ENCODE data around the gene TRPC4. TPM values are rescaled to one million over a fixed set of nuclear protein-coding genes. Genes with fewer than 3 reads are reported as not detected.

TRPC4 gene
- total RNA-seq: under 0.01 and 0.20 TPM in 2 replicates

GRCh38 chr13:37869756-37870488 is at the start of gene TRPC4:
Gene TRPC4 (minus strand): TSS chr13:37869772. CDS start chr13:37783333, 86,439 bp downstream.
- DNase-seq (ENCODE audit: low read depth in 2 of 2): no peak

- no peak for DNase-seq (ENCODE audit: low read depth in 2 of 2)
Measured at GRCh38 chr13:37918751-37919150, 49.2 kb upstream of the TRPC4 start.

- DNase-seq (ENCODE audit: low read depth in 2 of 2): no peak
Measured at GRCh38 chr13:37918116-37918714, 48.6 kb upstream of the TRPC4 start.

DNA sequence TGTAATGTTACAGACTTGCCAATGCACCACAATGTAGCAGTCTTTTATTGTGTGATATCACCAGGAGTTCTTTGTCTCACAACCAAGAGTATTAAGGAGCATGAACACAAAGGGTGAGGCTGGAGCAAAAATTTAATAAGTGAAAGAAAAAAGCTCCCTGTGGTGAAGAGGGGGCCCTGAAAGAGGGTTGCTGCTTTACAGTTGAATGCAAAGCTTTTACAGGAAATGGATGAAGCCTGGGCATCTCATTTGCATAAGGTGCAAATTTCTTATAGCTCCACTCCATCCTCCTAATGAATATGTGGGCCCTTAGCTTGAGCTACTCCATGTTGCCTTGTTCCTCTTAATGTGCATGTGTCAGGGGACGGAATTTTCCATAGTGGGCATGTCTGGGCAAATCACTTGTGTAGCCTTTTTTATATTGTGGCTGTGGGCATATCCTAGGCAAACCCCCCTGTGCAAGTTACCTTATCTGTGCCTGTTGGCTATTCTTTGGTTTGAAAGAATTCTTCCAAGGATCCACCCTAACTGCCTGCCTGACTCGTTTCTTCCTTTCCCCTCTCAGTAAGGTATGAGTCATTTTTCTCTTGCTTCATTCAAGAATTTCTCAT is 45.3 kb upstream of the TRPC4 start:
- DNase-seq (ENCODE audit: low read depth in 2 of 2): no peak

DNA sequence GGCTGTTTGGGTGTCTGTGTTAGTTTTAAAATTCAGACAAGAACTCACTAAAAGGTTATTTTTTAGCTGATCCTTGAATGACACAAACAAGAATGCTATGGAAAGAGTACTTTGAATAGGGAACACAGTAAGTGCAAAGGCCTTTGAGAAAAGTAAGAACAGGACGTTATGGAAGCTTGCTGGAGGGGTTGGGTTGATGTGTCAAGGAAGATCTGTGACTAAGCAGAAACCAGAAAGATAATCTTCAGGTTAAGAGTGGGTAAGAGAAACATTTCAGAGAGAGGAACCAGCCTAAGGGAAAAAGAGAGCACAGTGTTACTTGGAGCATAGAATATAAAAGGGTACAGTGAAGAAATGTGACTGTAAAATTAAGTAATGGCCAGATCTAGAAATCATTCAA is 41.2 kb upstream of the TRPC4 start:
- no peak for DNase-seq (ENCODE audit: low read depth in 2 of 2)

DNA sequence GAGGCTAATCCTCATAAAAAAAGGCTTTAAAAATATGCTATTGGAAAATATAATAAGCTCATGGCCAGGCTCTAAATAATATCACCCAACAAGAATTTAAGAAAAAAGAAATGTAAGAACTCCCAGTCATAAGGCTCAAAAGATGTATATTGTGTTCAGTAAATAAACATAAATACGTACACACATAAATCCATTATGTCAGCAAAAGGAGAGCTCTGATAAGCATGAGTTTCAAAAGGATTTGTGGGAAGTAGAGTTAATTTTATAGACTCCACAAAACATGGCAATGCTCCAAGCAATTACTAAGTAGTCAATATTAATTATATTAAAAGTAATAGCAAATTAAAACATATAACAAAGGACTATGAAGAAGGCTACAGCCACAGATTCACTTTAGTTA is 37.3 kb upstream of the TRPC4 start:
- no peak for DNase-seq (ENCODE audit: low read depth in 2 of 2)

- DNase-seq (ENCODE audit: low read depth in 2 of 2): no peak
Measured at GRCh38 chr13:37905736-37906135, 36.2 kb upstream of the TRPC4 start.

GRCh38 chr13:37899753-37900152 is 30.2 kb upstream of the TRPC4 start:
- no peak for DNase-seq (ENCODE audit: low read depth in 2 of 2)

DNA sequence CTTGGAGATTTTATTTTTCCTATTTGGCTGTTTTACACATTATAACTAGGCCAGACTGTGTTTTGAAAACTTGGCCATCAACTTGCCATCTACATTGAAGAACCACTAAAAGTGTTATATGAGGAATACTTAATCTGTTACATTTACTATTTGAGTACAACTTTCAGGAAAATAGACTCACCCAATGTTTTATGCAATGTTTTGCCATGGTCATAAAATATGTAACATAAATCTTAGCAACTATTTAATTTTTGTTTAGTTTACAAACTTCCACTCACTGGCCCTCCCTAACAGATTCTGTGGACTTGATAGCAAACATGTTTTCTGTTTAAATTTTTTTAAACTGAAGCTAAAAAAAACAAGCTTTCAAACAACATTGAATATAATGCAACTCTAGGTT is 23.7 kb upstream of the TRPC4 start:
- no peak for DNase-seq (ENCODE audit: low read depth in 2 of 2)

GRCh38 chr13:37889820-37890219 is 20.2 kb upstream of the TRPC4 start:
- no peak for DNase-seq (ENCODE audit: low read depth in 2 of 2)

DNA sequence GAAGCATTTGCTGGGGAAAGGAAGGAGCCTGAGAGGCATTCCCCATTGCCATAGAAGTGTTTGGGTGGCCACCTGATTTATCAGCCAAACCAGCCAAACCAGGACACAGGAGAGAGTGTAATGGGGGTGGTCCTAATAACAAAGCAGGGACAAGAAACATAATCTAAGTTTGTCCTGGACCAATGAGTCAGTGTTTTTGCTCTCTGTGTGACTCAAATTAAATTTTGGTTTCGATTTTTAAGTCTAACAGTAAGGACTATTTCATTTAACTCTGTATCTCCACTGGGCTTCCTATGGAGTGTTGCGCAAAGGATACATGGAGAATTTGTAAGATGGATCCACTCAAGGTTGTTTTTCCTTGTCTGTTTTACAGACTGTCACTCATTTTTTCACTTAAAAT is 19.5 kb upstream of the TRPC4 start:
- no peak for DNase-seq (ENCODE audit: low read depth in 2 of 2)

DNA sequence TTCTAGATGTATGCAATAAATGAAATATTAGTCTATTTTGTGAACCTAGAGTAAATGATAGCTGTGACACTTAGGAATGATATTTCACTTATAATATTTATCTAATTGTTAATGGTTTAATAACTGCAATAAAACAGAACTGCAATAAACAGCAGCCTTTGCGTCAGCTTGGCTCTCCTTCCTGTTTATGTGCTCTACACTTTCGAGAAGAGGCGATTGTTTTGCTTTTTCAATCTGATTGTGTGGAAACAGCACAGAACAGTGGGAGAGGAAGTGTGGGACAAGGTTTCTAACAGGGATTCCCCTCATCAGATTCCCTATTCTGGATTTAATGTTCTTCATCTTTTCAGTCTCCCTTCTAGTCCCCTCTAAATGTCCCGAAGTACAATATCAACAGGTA is 17.3 kb upstream of the TRPC4 start:
- peak; percentile 2 to 14 for DNase-seq (ENCODE audit: low read depth in 2 of 2)

- DNase-seq (ENCODE audit: low read depth in 2 of 2): no peak
Measured at GRCh38 chr13:37884674-37885073, 15.1 kb upstream of the TRPC4 start.

GRCh38 chr13:37884026-37884425 is 14.5 kb upstream of the TRPC4 start:
- DNase-seq (ENCODE audit: low read depth in 2 of 2): no peak

GRCh38 chr13:37878921-37879320 is 9.3 kb upstream of the TRPC4 start:
- DNase-seq (ENCODE audit: low read depth in 2 of 2): no peak

DNA sequence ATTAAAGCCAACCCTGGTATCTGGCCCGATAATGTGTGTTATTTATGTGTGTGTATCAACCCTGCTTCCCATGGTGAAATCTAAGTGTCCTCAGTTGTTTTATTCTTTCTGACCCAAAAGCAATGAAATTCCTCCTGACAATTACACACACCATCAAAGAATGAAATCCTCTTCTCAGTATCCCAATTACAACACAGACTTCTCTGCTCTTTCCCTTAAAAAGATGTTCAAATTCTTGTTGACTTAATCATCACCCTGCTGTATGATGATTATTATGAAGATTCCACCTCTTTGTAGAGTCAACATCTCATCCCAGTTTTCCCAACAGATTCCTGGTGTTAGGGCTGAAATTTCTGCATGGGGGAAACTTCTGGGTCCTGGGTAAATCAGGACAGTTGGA is 8.9 kb upstream of the TRPC4 start:
- DNase-seq (ENCODE audit: low read depth in 2 of 2): no peak

- DNase-seq (ENCODE audit: low read depth in 2 of 2): no peak
Measured at GRCh38 chr13:37870895-37871550, 1.5 kb upstream of the TRPC4 start.

- no peak for DNase-seq (ENCODE audit: low read depth in 2 of 2)
Measured at GRCh38 chr13:37870489-37870845, 895 bp upstream of the TRPC4 start.

DNA sequence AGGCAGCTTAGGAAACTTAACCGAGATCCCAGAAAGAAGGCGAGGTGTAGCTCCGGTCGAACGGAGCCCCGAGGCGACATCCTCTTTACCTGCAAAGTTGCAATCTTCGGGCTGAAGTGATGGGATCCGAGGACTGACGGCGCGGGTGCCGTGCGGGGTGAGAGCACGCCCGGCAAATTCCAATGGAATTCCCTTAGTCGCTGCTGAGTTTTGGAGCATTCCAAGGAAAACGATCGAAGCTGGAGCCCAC is 141 bp downstream of the TRPC4 start:
- DNase-seq (ENCODE audit: low read depth in 2 of 2): no peak

- DNase-seq (ENCODE audit: low read depth in 2 of 2): no peak
Measured at GRCh38 chr13:37868691-37869505, 674 bp downstream of the TRPC4 start.

GRCh38 chr13:37863708-37864107 is 5.9 kb downstream of the TRPC4 start:
- DNase-seq (ENCODE audit: low read depth in 2 of 2): no peak

DNA sequence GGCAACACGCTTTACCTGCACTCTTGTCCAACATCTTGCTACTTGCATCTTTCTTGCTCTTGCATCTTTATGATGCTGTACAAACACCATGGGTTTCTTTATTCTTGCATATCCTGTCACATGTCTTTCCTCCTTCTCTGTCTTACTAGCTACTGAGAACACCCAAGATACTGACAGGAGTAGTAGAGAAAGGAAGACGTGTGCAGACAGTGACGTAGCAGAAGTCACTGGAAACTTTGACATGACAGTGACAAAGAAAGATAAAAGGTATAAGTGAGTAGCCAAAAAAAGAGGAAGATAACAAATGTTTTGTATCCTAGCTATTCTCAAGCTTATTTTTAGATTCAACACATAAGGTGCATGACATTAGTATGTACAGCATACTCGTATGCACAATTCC is 34.2 kb downstream of the TRPC4 start:
- DNase-seq (ENCODE audit: low read depth in 2 of 2): no peak

All from lung microvascular endothelial cell (primary cell).